ENCODE measurements around the gene CCND3. TPM values are rescaled to one million over a fixed set of nuclear protein-coding genes. Genes with fewer than 3 reads are reported as not detected.
A peak's percentile ranks its signal among the peaks of the same experiment; 100 is the strongest.

CCND3 gene
- total RNA-seq, 1 donor from 2014 or later = 91.2 TPM

DNA sequence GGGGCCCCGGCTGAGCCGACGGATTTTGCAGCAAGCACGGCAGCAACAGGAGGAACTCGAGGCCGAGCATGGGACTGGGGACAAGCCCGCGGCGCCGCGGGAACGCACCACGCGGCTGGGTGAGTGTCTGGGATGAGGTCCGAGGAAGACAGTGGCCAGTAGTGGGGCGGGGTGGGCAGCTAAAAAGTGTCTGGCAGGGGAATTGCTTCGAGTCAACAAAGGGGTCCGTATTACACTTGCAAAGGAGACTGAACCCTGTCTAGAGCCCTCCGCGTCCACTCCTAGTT lies 20.0 kb downstream of the CCND3 start:
- H3K27me3 Mint-ChIP-seq (ENCODE audit: unreplicated experiment) = no peaks in the 10 kb centered on the region
- H3K36me3 Mint-ChIP-seq (ENCODE audit: unreplicated experiment) = peaks cover 13% of the 10 kb centered on the region
- no peaks in the 10 kb centered on the region for H3K9me3 Mint-ChIP-seq (ENCODE audit: unreplicated experiment)

DNA sequence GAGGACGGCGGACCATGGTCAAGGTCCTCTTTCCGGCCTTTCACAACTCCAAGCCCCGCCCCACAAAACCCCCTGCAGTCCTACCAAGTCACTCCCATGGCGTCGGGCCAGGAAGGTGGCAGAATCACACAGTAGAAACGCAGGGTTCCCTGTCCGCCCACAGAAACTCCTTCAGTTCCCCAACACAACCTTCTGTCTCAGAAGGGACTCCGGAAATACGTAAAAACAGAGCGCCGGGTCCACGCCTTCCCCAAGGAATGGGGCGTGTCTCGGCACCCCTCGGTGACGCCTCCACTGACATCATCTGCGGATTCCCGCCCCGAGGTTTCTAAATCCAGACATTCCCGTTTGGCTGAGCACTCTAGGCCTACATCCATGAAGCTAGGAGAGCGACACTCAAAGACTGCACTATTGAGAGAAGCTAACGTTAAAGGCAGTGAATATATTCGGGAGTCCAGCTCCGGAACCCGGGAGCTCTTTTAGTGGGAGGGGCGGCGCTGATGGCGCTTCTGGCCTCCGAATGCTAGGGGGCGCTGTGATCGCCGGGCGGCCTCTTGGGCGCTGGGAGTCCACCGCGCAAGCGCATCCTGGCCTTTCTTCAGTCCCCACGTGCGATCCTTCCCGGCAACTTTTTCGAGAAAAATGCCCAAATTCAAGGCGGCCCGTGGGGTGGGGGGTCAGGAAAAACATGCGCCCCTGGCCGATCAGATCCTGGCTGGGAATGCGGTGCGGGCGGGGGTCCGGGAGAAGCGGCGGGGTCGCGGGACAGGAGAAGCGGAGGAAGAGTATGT lies 20.5 kb downstream of the CCND3 start, which contains the start of the genes BYSL and MED20:
TSS of gene BYSL (plus strand) at position 579 of the 791 bp plus-strand sequence. CDS start at position 643, 64 bp downstream.
TSS of gene MED20 (minus strand) at position 219 of the 791 bp plus-strand sequence. CDS start at position 98, 121 bp downstream.
- Mint-ChIP-seq H3K4me3 (ENCODE audit: unreplicated experiment) (peak within 1 kb of the TSS; percentile 100), H3K27ac (ENCODE audit: unreplicated experiment) (peak within 1 kb of the TSS; percentile 100), H3K36me3 (ENCODE audit: unreplicated experiment) (peaks cover 15% of the 10 kb centered on the region), H3K4me1 (ENCODE audit: unreplicated experiment) (peaks cover 52% of the 10 kb centered on the region), H3K9me3 (ENCODE audit: unreplicated experiment) (no peaks in the 10 kb centered on the region), H3K27me3 (ENCODE audit: unreplicated experiment) (no peaks in the 10 kb centered on the region)
- peak; percentile 96 for DNase-seq (ENCODE audit: extremely low spot score, unreplicated experiment)
- TF ChIP-seq, protein P1, sequence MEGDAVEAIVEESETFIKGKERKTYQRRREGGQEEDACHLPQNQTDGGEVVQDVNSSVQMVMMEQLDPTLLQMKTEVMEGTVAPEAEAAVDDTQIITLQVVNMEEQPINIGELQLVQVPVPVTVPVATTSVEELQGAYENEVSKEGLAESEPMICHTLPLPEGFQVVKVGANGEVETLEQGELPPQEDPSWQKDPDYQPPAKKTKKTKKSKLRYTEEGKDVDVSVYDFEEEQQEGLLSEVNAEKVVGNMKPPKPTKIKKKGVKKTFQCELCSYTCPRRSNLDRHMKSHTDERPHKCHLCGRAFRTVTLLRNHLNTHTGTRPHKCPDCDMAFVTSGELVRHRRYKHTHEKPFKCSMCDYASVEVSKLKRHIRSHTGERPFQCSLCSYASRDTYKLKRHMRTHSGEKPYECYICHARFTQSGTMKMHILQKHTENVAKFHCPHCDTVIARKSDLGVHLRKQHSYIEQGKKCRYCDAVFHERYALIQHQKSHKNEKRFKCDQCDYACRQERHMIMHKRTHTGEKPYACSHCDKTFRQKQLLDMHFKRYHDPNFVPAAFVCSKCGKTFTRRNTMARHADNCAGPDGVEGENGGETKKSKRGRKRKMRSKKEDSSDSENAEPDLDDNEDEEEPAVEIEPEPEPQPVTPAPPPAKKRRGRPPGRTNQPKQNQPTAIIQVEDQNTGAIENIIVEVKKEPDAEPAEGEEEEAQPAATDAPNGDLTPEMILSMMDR (IDR thresholded peaks at IDR 0.05) = peak; percentile 99

More for the DNA sequence above, 20.0 kb downstream of the CCND3 start:
- TF ChIP-seq, protein P1 (IDR thresholded peaks at IDR 0.05) = no peak
- no peak for DNase-seq (ENCODE audit: extremely low spot score, unreplicated experiment)
- H3K4me3 Mint-ChIP-seq (ENCODE audit: unreplicated experiment) = peak overlapping the region; percentile 100
- peaks cover 52% of the 10 kb centered on the region for H3K4me1 Mint-ChIP-seq (ENCODE audit: unreplicated experiment)
- peak overlapping the region; percentile 100 for H3K27ac Mint-ChIP-seq (ENCODE audit: unreplicated experiment)

DNA sequence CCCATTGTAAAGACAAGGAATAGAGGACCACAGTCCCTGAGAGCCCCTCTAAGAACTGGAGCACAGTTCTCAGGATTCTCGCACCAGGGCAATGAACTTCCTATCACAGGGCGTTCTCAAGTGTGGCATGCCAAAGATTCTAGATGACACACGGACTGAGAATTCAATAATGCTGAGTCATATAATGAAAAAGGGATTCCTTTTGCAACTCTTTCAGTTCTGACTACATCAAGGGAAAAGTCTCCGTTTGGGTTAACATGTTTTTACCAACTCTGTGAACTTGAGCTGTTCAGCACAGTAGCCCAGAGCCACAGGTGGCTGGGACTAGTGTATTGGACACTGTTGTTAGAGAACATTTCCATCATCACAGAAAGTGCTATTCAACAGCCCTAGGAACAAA lies 24.1 kb downstream of the CCND3 start:
- peak overlapping the region; percentile 50 for H3K4me3 Mint-ChIP-seq (ENCODE audit: unreplicated experiment)
- TF ChIP-seq, protein P1 (IDR thresholded peaks at IDR 0.05) = no peak
- peak overlapping the region; percentile 94 for H3K27ac Mint-ChIP-seq (ENCODE audit: unreplicated experiment)
- no peaks in the 10 kb centered on the region for H3K27me3 Mint-ChIP-seq (ENCODE audit: unreplicated experiment)
- no peak for DNase-seq (ENCODE audit: extremely low spot score, unreplicated experiment)
- H3K36me3 Mint-ChIP-seq (ENCODE audit: unreplicated experiment) = peaks cover 19% of the 10 kb centered on the region
- peaks cover 34% of the 10 kb centered on the region for H3K4me1 Mint-ChIP-seq (ENCODE audit: unreplicated experiment)
- H3K9me3 Mint-ChIP-seq (ENCODE audit: unreplicated experiment) = no peaks in the 10 kb centered on the region

DNA sequence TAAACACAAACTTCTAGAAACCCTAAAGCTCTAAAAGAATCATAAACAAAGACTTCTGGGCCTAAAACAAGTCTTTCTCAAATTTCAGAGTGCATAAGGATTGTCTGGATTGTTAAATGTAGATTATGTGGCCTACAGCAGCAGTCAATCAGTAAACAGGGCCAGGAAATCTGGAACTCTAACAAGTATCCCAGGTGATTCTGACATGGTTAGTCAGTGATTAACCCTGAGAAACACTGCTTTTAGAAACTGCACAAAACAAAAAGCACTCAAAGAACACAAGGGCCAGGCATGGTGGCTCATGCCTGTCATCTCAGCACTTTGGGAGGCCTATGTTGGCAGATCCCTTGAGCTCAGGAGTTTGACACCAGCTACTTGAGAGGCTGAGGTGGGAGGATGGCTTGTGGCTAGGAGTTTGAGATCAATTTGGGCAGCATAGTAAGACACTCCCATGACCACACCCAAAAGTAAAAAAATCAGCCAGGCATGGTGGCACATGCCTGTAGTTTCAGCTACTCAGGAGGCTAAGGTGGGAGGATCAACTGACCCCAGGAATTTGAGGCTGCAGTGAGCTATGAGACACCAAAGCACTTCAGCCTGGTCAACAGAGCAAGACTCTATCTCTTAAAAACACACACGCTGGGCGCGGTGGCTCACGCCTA lies 26.6 kb downstream of the CCND3 start:
- H3K36me3 Mint-ChIP-seq (ENCODE audit: unreplicated experiment) = peaks cover 19% of the 10 kb centered on the region
- no peak overlapping the region for H3K27ac Mint-ChIP-seq (ENCODE audit: unreplicated experiment)
- H3K9me3 Mint-ChIP-seq (ENCODE audit: unreplicated experiment) = no peaks in the 10 kb centered on the region
- DNase-seq (ENCODE audit: extremely low spot score, unreplicated experiment) = no peak
- TF ChIP-seq, protein P1 (IDR thresholded peaks at IDR 0.05) = no peak
- no peaks in the 10 kb centered on the region for H3K27me3 Mint-ChIP-seq (ENCODE audit: unreplicated experiment)
- peaks cover 18% of the 10 kb centered on the region for H3K4me1 Mint-ChIP-seq (ENCODE audit: unreplicated experiment)
- H3K4me3 Mint-ChIP-seq (ENCODE audit: unreplicated experiment) = no peak overlapping the region

DNA sequence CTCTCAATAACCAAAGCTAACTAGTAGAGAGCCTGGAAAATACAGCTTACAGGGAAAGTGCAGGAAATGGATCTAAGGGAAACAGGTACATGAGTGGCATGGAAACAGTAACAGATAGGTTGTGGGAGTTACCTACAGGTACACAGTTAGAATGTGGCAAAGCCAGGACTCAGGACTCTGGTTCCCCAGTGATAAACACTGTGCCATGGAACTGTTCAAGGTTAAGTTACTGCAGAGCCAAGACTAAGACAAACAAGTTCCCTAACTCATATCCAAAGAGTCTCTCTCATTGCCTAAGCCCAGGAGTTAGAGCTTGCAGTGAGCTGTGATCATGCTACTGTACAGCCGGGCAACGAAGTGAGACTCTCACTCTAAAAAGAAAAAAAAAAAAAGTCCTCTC lies 27.3 kb downstream of the CCND3 start:
- Mint-ChIP-seq H3K9me3 (ENCODE audit: unreplicated experiment) (no peaks in the 10 kb centered on the region), H3K4me3 (ENCODE audit: unreplicated experiment) (no peak overlapping the region), H3K27ac (ENCODE audit: unreplicated experiment) (no peak overlapping the region), H3K27me3 (ENCODE audit: unreplicated experiment) (no peaks in the 10 kb centered on the region), H3K36me3 (ENCODE audit: unreplicated experiment) (peaks cover 19% of the 10 kb centered on the region), H3K4me1 (ENCODE audit: unreplicated experiment) (peaks cover 12% of the 10 kb centered on the region)
- DNase-seq (ENCODE audit: extremely low spot score, unreplicated experiment) = no peak
- TF ChIP-seq, protein P1 (IDR thresholded peaks at IDR 0.05) = no peak
